ENCODE measurements around the gene ANKS6.

GRCh38 chr9:98837516-98837915, 41.2 kb upstream of the ANKS6 start:
- no peak for TF ChIP-seq POLR2AphosphoS5 (IDR thresholded peaks at IDR 0.05)
- TF ChIP-seq CTCF (IDR thresholded peaks at IDR 0.05) = no peak
- TF ChIP-seq POLR2A (IDR thresholded peaks at IDR 0.05) = no peak
- no peak for TF ChIP-seq EP300 (IDR thresholded peaks at IDR 0.05)
